ENCODE measurements around the gene PTPRM. TPM values are rescaled to one million over a fixed set of nuclear protein-coding genes. Genes with fewer than 3 reads are reported as not detected.

PTPRM gene
- total RNA-seq, 1 experiment from 2014 or later = 6.2 TPM

DNA sequence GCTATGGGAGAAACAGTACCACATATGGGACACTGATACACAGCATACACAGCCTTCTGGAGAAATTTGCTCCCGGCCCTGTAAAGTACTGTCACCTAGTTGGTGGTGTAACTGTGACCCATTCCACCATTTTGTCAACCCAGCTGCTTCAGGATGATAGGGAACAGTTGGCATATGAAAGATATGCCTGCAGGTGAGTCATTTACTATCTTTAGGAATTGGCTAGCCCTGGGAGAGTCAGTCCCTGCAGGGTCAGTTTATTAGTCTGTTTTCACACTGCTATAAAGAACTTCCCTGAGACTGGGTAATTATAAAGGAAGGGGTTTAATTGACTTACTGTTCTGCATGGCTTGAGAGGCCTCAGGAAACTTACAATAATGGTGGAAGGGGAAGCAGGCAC lies 30.0 kb upstream of the PTPRM start:
- H3K36me3 Mint-ChIP-seq (ENCODE audit: insufficient read depth in 1 of 3, low read depth in 3 of 3) = no peaks in the 10 kb centered on the region
- DNase-seq = no peak
- no peaks in the 10 kb centered on the region for H3K27me3 Mint-ChIP-seq (ENCODE audit: low read depth)
- no peak overlapping the region for H2BK15ac ChIP-seq (ENCODE audit: low read depth, low read length)
- no peak overlapping the region for H3K9ac ChIP-seq (ENCODE audit: extremely low read depth, insufficient read length, low read length)
- no peak overlapping the region for H3K56ac ChIP-seq (ENCODE audit: insufficient read length, low read depth, low read length)
- H3K4me1 Mint-ChIP-seq = peaks cover 8 to 12% of the 10 kb centered on the region in 2 experiments
- no peak overlapping the region for H2AK5ac ChIP-seq (ENCODE audit: insufficient read length, low read length)
- no peak overlapping the region for H4K91ac ChIP-seq (ENCODE audit: insufficient read length, low read depth, low read length)
- no peak overlapping the region for H3K14ac ChIP-seq (ENCODE audit: insufficient read depth, low read length)
- H3K4me3 Mint-ChIP-seq = no peak overlapping the region
- no peak overlapping the region for H2BK120ac ChIP-seq (ENCODE audit: low read depth, low read length, poor library complexity, severe bottlenecking)
- no peak overlapping the region for H2BK5ac ChIP-seq (ENCODE audit: insufficient read length, low read length)
- no peak overlapping the region for H2AFZ ChIP-seq (ENCODE audit: low read length)
- no peak overlapping the region for H3K4me2 ChIP-seq (ENCODE audit: insufficient read depth, insufficient read length, low read length)
- no peak overlapping the region for H3K23ac ChIP-seq (ENCODE audit: insufficient read length, low read depth, low read length)
- no peaks in the 10 kb centered on the region for H3K79me2 ChIP-seq (ENCODE audit: insufficient read depth, low read length)
- H3K27ac Mint-ChIP-seq = peak overlapping the region in 1 of 3 experiments; percentile 13; a peak in 1 of 7 replicates
- no peak overlapping the region for H2BK20ac ChIP-seq (ENCODE audit: low read depth, low read length, poor library complexity, severe bottlenecking)
- H3K27ac ChIP-seq (ENCODE audit: insufficient read length, low read depth, low read length) = no peak overlapping the region
- no peaks in the 10 kb centered on the region for H3K27me3 ChIP-seq (ENCODE audit: insufficient read depth, low read length)
- no peak overlapping the region for H4K8ac ChIP-seq (replicated peaks; ENCODE audit: insufficient read length, low read depth, low read length)
- H4K5ac ChIP-seq (ENCODE audit: insufficient read length, low read depth, low read length) = no peak overlapping the region
- H3K79me1 ChIP-seq (ENCODE audit: insufficient read depth, low read depth, low read length, poor library complexity, severe bottlenecking) = no peaks in the 10 kb centered on the region
- H3K4ac ChIP-seq (ENCODE audit: low read depth, low read length) = no peak overlapping the region
- no peaks in the 10 kb centered on the region for H3K4me1 ChIP-seq (ENCODE audit: insufficient read depth, low read length)
- H3K9me3 Mint-ChIP-seq = peaks cover 0 to 5% of the 10 kb centered on the region in 2 experiments; a peak in 4 of 5 replicates
- no peaks in the 10 kb centered on the region for H4K20me1 ChIP-seq (ENCODE audit: control insufficient read depth, insufficient read depth, insufficient read length)
- H3K9me3 ChIP-seq (ENCODE audit: control insufficient read depth, low read depth, low read length) = no peaks in the 10 kb centered on the region
- no CpG with 5 or more reads among the region's 1 CpG for WGBS (ENCODE audit: extremely low coverage, insufficient read length, low lambda C conversion rate)
- no peak overlapping the region for H2BK12ac ChIP-seq (ENCODE audit: insufficient read length, low read depth, low read length)
- H3K18ac ChIP-seq (ENCODE audit: insufficient read length, low read depth, low read length) = no peak overlapping the region
- H3K23me2 ChIP-seq (ENCODE audit: insufficient read length, low read depth, low read length, poor library complexity, severe bottlenecking) = no peaks in the 10 kb centered on the region
- no peak for TF ChIP-seq CTCF (conservative IDR thresholded peaks at IDR 0.05)
- H3T11ph ChIP-seq (ENCODE audit: low read length) = no peak overlapping the region
